ENCODE results near the gene ZNF446.
"Not testable (repeated sequence)": the region's sequence is repeated elsewhere in the genome, so short reads cannot be mapped to it uniquely, and the experiment has no call there.

ZNF446 gene

GRCh38 chr19:58479303-58479702 is 3.2 kb downstream of the ZNF446 start:
- in situ Hi-C loops (cut with HindIII; ENCODE audit: low sequenced_read_pairs) = no loop called here
- TF ChIP-seq CTCF (IDR thresholded peaks at IDR 0.05; ENCODE audit: low read depth, low read length, missing control alignments) = no peak
- DNase-seq (ENCODE audit: low read depth) = no peak
- no peak overlapping the region for H3K4me3 ChIP-seq (ENCODE audit: low read depth, low read length)

DNA sequence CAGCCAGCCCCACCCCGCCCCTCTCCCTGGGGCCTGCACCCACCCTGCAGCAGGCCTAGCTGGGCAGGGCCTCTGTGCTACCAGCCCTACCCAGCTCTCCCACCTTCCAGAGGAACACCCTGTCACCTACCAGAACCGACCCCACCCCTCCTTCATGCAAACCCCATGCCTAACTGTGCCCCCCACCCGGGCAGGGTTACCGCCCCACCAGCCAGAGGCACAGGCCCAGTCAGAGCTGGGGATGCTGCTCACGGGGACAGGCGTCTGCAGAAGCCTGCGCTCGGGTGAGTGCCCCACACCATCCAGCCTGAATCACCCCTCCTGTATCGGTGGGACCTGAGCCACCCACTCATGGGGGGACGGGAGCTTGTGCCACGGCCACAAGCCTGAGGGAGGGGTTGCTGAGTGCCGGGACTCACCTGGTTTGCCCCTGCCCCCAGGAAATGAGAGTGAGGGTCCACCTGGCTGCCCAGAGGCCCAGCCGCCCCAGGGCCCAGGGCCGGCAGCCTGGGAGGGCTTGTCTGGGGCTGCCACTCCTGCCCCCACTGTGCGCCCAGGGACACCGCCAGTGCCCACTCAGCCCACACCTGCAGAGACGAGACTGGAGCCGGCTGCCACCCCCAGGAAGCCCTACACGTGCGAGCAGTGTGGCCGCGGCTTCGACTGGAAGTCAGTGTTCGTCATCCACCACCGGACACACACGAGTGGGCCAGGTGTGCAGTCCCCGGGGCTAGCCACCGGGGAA is 3.8 kb downstream of the ZNF446 start:
- no peak for DNase-seq (ENCODE audit: low read depth)
- in situ Hi-C loops (cut with HindIII; ENCODE audit: low sequenced_read_pairs) = no loop called here
- no peak for TF ChIP-seq CTCF (IDR thresholded peaks at IDR 0.05; ENCODE audit: low read depth, low read length, missing control alignments)
- H3K4me3 ChIP-seq (ENCODE audit: low read depth, low read length) = no peak overlapping the region

DNA sequence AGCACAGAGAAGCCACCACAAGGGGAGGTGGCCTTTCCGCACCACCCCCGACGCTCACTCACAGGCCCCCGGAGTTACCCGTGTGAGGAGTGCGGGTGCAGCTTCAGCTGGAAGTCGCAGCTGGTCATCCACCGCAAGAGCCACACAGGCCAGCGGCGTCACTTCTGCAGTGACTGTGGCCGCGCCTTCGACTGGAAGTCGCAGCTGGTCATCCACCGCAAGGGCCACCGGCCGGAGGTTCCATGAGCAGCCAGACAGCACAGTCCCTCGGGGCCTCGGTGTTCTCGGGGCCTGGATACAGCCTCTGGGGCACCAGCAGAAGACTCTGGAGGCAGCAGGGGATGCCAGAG is 4.3 kb downstream of the ZNF446 start:
- in situ Hi-C loops (cut with HindIII; ENCODE audit: low sequenced_read_pairs) = no loop called here
- DNase-seq (ENCODE audit: low read depth) = no peak
- no peak overlapping the region for H3K4me3 ChIP-seq (ENCODE audit: low read depth, low read length)
- no peak for TF ChIP-seq CTCF (IDR thresholded peaks at IDR 0.05; ENCODE audit: low read depth, low read length, missing control alignments)

DNA sequence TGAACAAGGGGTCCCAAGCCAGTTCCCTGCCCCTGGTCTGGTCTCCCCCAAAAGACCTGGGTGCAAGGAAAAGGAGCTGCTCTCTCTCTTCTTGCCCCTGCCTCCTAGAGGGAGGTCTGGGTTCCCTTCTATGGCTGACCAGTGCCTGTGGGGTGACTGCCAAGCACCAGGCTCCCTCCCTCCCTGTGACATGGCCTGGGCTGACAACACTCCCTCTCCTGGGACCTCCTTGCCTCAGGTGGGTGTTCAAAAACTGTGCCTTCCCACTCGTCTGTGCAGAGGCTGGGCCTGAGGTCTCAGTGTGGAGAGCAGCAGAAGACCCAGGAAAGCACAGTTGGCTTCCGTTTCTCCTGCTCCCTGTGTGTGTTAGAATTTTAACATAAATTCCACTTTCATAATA is 4.7 kb downstream of the ZNF446 start:
- in situ Hi-C loops (cut with HindIII; ENCODE audit: low sequenced_read_pairs) = no loop called here
- H3K4me3 ChIP-seq (ENCODE audit: low read depth, low read length) = no peak overlapping the region
- no peak for TF ChIP-seq CTCF (IDR thresholded peaks at IDR 0.05; ENCODE audit: low read depth, low read length, missing control alignments)
- no peak for DNase-seq (ENCODE audit: low read depth)

- no peak for TF ChIP-seq CTCF (IDR thresholded peaks at IDR 0.05; ENCODE audit: low read depth, low read length, missing control alignments)
- no peak overlapping the region for H3K4me3 ChIP-seq (ENCODE audit: low read depth, low read length)
- in situ Hi-C loops (cut with HindIII; ENCODE audit: low sequenced_read_pairs) = no loop called here
- no peak for DNase-seq (ENCODE audit: low read depth)
These were observed 6.2 kb downstream of the ZNF446 start for GRCh38 chr19:58482372-58482771.

GRCh38 chr19:58483776-58484175 is 7.6 kb downstream of the ZNF446 start:
- in situ Hi-C loops (cut with HindIII; ENCODE audit: low sequenced_read_pairs) = no loop called here
- no peak overlapping the region for H3K4me3 ChIP-seq (ENCODE audit: low read depth, low read length)
- DNase-seq (ENCODE audit: low read depth) = no peak
- no peak for TF ChIP-seq CTCF (IDR thresholded peaks at IDR 0.05; ENCODE audit: low read depth, low read length, missing control alignments)

- H3K4me3 ChIP-seq (ENCODE audit: low read depth, low read length); DNase-seq (ENCODE audit: low read depth); in situ Hi-C loops (cut with HindIII; ENCODE audit: low sequenced_read_pairs): not testable (repeated sequence)
These were observed 8.2 kb downstream of the ZNF446 start for GRCh38 chr19:58484349-58484748.

Data from astrocyte of the cerebellum (primary cell).